Ishikawa (cell line): ENCODE results near the gene CACFD1.

Source experiments
- TAF1 ChIP-seq: IDR thresholded peaks from 2 replicates; pipeline ENCODE4 v1.6.1; 2012; ENCODE audit warnings: low read depth, mild to moderate bottlenecking
- TEAD4 ChIP-seq: IDR thresholded peaks from 2 replicates; pipeline ENCODE4 v1.6.1; 2012
- YY1 ChIP-seq: IDR thresholded peaks from 2 replicates; pipeline ENCODE4 v1.6.1; 2012; ENCODE audit warnings: low read depth

DNA sequence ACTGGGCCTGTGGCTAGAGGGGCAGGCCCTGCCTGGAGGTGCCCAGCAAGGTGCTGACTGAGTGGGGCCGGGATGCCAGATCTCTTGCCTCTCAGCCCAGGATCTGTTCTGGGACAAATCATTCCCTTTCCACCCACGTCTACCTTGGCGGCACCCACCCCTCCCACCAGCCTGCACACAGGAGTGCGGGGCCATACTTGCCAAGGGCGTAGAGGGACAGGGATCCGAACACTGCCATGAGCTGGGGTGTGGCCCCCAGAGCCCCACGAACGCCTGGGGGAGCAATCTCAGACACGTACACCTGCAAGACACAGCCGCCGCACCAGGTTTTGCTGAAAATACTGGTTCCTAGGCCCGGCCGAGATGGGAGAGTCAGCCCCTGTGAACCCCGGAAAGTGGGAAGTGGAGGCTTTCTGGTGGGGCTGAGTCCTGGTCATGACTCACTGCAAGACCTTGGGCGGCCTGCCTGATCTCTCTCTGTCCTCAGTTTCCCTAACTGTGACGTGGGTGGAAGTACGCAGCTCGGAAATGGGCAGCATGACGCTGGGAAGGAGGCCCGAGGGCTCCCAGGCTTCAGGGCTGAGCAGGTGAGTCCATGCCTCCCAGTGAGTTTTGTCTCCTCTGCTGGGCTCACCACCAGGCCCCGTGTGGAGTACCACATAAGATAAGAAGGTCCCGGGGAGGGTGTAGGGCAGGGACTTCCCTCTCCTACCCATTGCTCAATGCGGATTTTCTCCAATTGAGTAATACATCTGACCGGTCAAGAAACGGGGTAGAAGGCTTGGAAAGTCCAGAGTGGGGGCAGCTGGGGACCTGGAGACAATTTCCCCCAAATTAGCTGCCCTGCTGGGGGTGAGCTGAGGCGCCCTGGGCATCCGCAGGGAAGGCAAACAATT, 16.5 kb downstream of the CACFD1 start:
- TF ChIP-seq TAF1 (no peak), YY1 (no peak), TEAD4 (no peak)
